ENCODE data around the gene NDRG2. TPM values are rescaled to one million over a fixed set of nuclear protein-coding genes. Genes with fewer than 3 reads are reported as not detected.
A peak's percentile ranks its signal among the peaks of the same experiment; 100 is the strongest.

NDRG2 gene
- polyA plus RNA-seq, 3 donors: 6.8 to 11.7 (median 11.1) TPM

- peaks cover 0 to 5% of the 10 kb centered on the region in 2 donors for H3K27me3 ChIP-seq (ENCODE audit: control insufficient read depth in 2 of 2, insufficient read depth in 2 of 2, low read length in 2 of 2)
- peaks cover 48 to 52% of the 10 kb centered on the region in 2 donors for H3K4me1 ChIP-seq (ENCODE audit: control insufficient read depth in 1 of 2, insufficient read depth in 2 of 2, low read length in 2 of 2)
- Mint-ChIP-seq H3K27ac (peak overlapping the region in 6 of 7 donors; percentile 25 to 89 (median 60)), H3K36me3 (no peaks in the 10 kb centered on the region), H3K9me3 (peaks cover 0 to 1% (median 0%) of the 10 kb centered on the region in 7 donors), H3K4me3 (no peak overlapping the region), H3K4me1 (peaks cover 49% of the 10 kb centered on the region), H3K27me3 (ENCODE audit: low read depth in 3 of 3) (peaks cover 14 to 19% (median 18%) of the 10 kb centered on the region in 3 donors)
- peak overlapping the region in 1 of 2 donors; percentile 10 for H3K27ac ChIP-seq (ENCODE audit: low read depth in 1 of 2, low read length in 2 of 2)
- no peak overlapping the region for H3K4me3 ChIP-seq (replicated peaks in 1 of 3; ENCODE audit: low read depth in 2 of 3, low read length in 3 of 3)
- WGBS (ENCODE audit: insufficient coverage): 34% methylated on average over 4 of the region's 6 CpGs
- no peak overlapping the region for H3K9ac ChIP-seq (ENCODE audit: insufficient read depth, low read length, poor library complexity, severe bottlenecking)
- H3K36me3 ChIP-seq (replicated peaks in 1 of 2; ENCODE audit: control insufficient read depth in 1 of 2, insufficient read depth in 2 of 2, low read length in 2 of 2): no peaks in the 10 kb centered on the region
- no peaks in the 10 kb centered on the region for H3K9me3 ChIP-seq (replicated peaks in 1 of 2; ENCODE audit: control insufficient read depth in 1 of 2, insufficient read depth in 1 of 2, low read length in 2 of 2)
- intact Hi-C loops (cut with micrococcal nuclease): loop anchor here (2.0 to 10.0 kb wide), 4 partner anchors 42 to 92 kb away; partner anchors contain the start of gene RNASE8 (in 1 of the 2)
- no peaks in the 10 kb centered on the region for H4K20me1 ChIP-seq (ENCODE audit: insufficient read depth, low read length)
- no peak overlapping the region for H2AFZ ChIP-seq (ENCODE audit: insufficient read depth, low read depth, low read length, poor library complexity, severe bottlenecking)
- H3K4me2 ChIP-seq (replicated peaks; ENCODE audit: extremely low read depth, low read length, poor library complexity, severe bottlenecking): no peak overlapping the region
- no peaks in the 10 kb centered on the region for H3K79me2 ChIP-seq (ENCODE audit: insufficient read depth, low read length)
- DNase-seq: peak; percentile 56 to 72 (median 67)
- TF ChIP-seq CTCF (IDR thresholded peaks at IDR 0.05): no peak
These were observed 9.5 kb downstream of the NDRG2 start for GRCh38 chr14:21015312-21015711.

- TF ChIP-seq CTCF (IDR thresholded peaks at IDR 0.05): peak; percentile 92
- Histone ChIP-seq H3K27me3 (ENCODE audit: control insufficient read depth in 2 of 2, insufficient read depth in 2 of 2, low read length in 2 of 2) (peaks cover 0 to 5% of the 10 kb centered on the region in 2 donors), H2AFZ (ENCODE audit: insufficient read depth, low read depth, low read length, poor library complexity, severe bottlenecking) (no peak overlapping the region), H3K4me3 (replicated peaks in 1 of 3; ENCODE audit: low read depth in 2 of 3, low read length in 3 of 3) (no peak overlapping the region), H3K4me1 (ENCODE audit: control insufficient read depth in 1 of 2, insufficient read depth in 2 of 2, low read length in 2 of 2) (peaks cover 48 to 52% of the 10 kb centered on the region in 2 donors), H3K27ac (ENCODE audit: low read depth in 1 of 2, low read length in 2 of 2) (no peak overlapping the region), H3K9me3 (replicated peaks in 1 of 2; ENCODE audit: control insufficient read depth in 1 of 2, insufficient read depth in 1 of 2, low read length in 2 of 2) (no peaks in the 10 kb centered on the region), H3K79me2 (ENCODE audit: insufficient read depth, low read length) (no peaks in the 10 kb centered on the region), H3K4me2 (replicated peaks; ENCODE audit: extremely low read depth, low read length, poor library complexity, severe bottlenecking) (no peak overlapping the region), H4K20me1 (ENCODE audit: insufficient read depth, low read length) (no peaks in the 10 kb centered on the region), H3K36me3 (replicated peaks in 1 of 2; ENCODE audit: control insufficient read depth in 1 of 2, insufficient read depth in 2 of 2, low read length in 2 of 2) (no peaks in the 10 kb centered on the region), H3K9ac (ENCODE audit: insufficient read depth, low read length, poor library complexity, severe bottlenecking) (no peak overlapping the region)
- H3K4me3 Mint-ChIP-seq: no peak overlapping the region
- intact Hi-C loops (cut with micrococcal nuclease): loop anchor here (2.0 to 10.0 kb wide), 5 partner anchors 43 to 93 kb away; partner anchors contain the start of gene RNASE8 (in 1 of the 2)
- peaks cover 14 to 19% (median 18%) of the 10 kb centered on the region in 3 donors for H3K27me3 Mint-ChIP-seq (ENCODE audit: low read depth in 3 of 3)
- peak; percentile 71 to 85 (median 77) for DNase-seq
- H3K27ac Mint-ChIP-seq: peak overlapping the region in 4 of 7 donors; percentile 43 to 89 (median 62)
- peaks cover 0 to 1% (median 0%) of the 10 kb centered on the region in 7 donors for H3K9me3 Mint-ChIP-seq
- WGBS (ENCODE audit: insufficient coverage): 4% methylated on average over 4 of the region's 4 CpGs
- H3K36me3 Mint-ChIP-seq: no peaks in the 10 kb centered on the region
- peaks cover 49% of the 10 kb centered on the region for H3K4me1 Mint-ChIP-seq
These were observed 10.1 kb downstream of the NDRG2 start for GRCh38 chr14:21014761-21015190.
